ENCODE results near the gene IQCM.

The IQCM gene

GRCh38 chr4:149719357-149719756 lies 96.3 kb downstream of the IQCM start:
- Histone ChIP-seq H3K4me1 (ENCODE audit: control insufficient read depth, insufficient read depth, low read length) (no peaks in the 10 kb centered on the region), H3K4me3 (ENCODE audit: low read depth, low read length) (no peak overlapping the region), H3K36me3 (ENCODE audit: control insufficient read depth in 2 of 2, insufficient read depth in 1 of 2, low read length in 2 of 2) (no peaks in the 10 kb centered on the region), H3K9me3 (ENCODE audit: control insufficient read depth, insufficient read depth, low read depth, low read length) (no peaks in the 10 kb centered on the region), H3K27ac (ENCODE audit: extremely low read depth, low read depth, low read length) (no peak overlapping the region)
- POLR2A ChIA-PET: no interaction called here
- CTCF ChIA-PET: no interaction called here
- TF ChIP-seq FEZF1 (tag by site-specific recombination; IDR thresholded peaks at IDR 0.05) (no peak), BCL11A (tag by site-specific recombination; IDR thresholded peaks at IDR 0.05; ENCODE audit: low read depth) (no peak), ZNF2 (tag by site-specific recombination; IDR thresholded peaks at IDR 0.05) (no peak), PRDM4 (tag by site-specific recombination; IDR thresholded peaks at IDR 0.05) (no peak), ZNF354C (tag by site-specific recombination; IDR thresholded peaks at IDR 0.05; ENCODE audit: borderline replicate concordance, low read depth) (no peak), ZNF639 (tag by site-specific recombination; IDR thresholded peaks at IDR 0.05) (no peak), ZNF530 (tag by site-specific recombination; IDR thresholded peaks at IDR 0.05; ENCODE audit: low read depth) (no peak), ZNF214 (tag by site-specific recombination; IDR thresholded peaks at IDR 0.05; ENCODE audit: borderline replicate concordance) (no peak), ZNF768 (tag by site-specific recombination; IDR thresholded peaks at IDR 0.05) (no peak), ZNF157 (tag by site-specific recombination; IDR thresholded peaks at IDR 0.05) (no peak), ZNF596 (tag by site-specific recombination; IDR thresholded peaks at IDR 0.05) (no peak), ZNF292 (tag by site-specific recombination; IDR thresholded peaks at IDR 0.05; ENCODE audit: borderline replicate concordance, low read depth) (no peak), ZNF366 (tag by site-specific recombination; conservative IDR thresholded peaks at IDR 0.05) (no peak), ZNF664 (tag by site-specific recombination; IDR thresholded peaks at IDR 0.05) (no peak), ZNF148 (tag by site-specific recombination; IDR thresholded peaks at IDR 0.05; ENCODE audit: borderline replicate concordance) (no peak)

GRCh38 chr4:149718500-149718899 lies 97.1 kb downstream of the IQCM start:
- no peak overlapping the region for H3K27ac ChIP-seq (ENCODE audit: extremely low read depth, low read depth, low read length)
- H3K9me3 ChIP-seq (ENCODE audit: control insufficient read depth, insufficient read depth, low read depth, low read length): no peaks in the 10 kb centered on the region
- no peaks in the 10 kb centered on the region for H3K36me3 ChIP-seq (ENCODE audit: control insufficient read depth in 2 of 2, insufficient read depth in 1 of 2, low read length in 2 of 2)
- ChIA-PET CTCF (no interaction called here), POLR2A (no interaction called here)
- no peak overlapping the region for H3K4me3 ChIP-seq (ENCODE audit: low read depth, low read length)
- no peaks in the 10 kb centered on the region for H3K4me1 ChIP-seq (ENCODE audit: control insufficient read depth, insufficient read depth, low read length)
- no peak for TF ChIP-seq MYNN (tag by site-specific recombination; IDR thresholded peaks at IDR 0.05; ENCODE audit: borderline replicate concordance)
- no peak for TF ChIP-seq TSHZ1 (tag by site-specific recombination; IDR thresholded peaks at IDR 0.05; ENCODE audit: borderline replicate concordance)
- no peak for TF ChIP-seq SCRT2 (tag by site-specific recombination; IDR thresholded peaks at IDR 0.05)
- no peak for TF ChIP-seq ZNF768 (tag by site-specific recombination; IDR thresholded peaks at IDR 0.05)
- TF ChIP-seq ZSCAN5A (tag by site-specific recombination; IDR thresholded peaks at IDR 0.05): no peak
- no peak for TF ChIP-seq ZBTB8A (tag by site-specific recombination; IDR thresholded peaks at IDR 0.05)
- no peak for TF ChIP-seq ZNF138 (tag by site-specific recombination; IDR thresholded peaks at IDR 0.05; ENCODE audit: borderline replicate concordance)
- no peak for TF ChIP-seq ZNF473 (tag by site-specific recombination; IDR thresholded peaks at IDR 0.05)
- no peak for TF ChIP-seq IKZF3 (tag by site-specific recombination; IDR thresholded peaks at IDR 0.05)
